HL-60 (cell line): ENCODE results near the gene NME5.

Source experiments
- CTCF ChIP-seq: IDR thresholded peaks from one replicate; pipeline ENCODE4 v1.5.1; 2011; ENCODE audit warnings: low read length, control low read depth, inconsistent platforms; ENCODE audit not compliant: insufficient read depth
- REST ChIP-seq: IDR thresholded peaks from 2 replicates; pipeline ENCODE4 v1.6.1; 2012; ENCODE audit warnings: low read depth; ENCODE audit not compliant: insufficient replicate concordance

GRCh38 chr5:138179277-138179857 lies 40.1 kb upstream of the NME5 start:
- TF ChIP-seq CTCF (no peak), REST (no peak)
